ENCODE measurements around the gene RNF39.
A peak's percentile ranks its signal among the peaks of the same experiment; 100 is the strongest.

RNF39 gene

GRCh38 chr6:30093951-30094661 is 18.5 kb upstream of the RNF39 start:
- TF ChIP-seq, protein P1, sequence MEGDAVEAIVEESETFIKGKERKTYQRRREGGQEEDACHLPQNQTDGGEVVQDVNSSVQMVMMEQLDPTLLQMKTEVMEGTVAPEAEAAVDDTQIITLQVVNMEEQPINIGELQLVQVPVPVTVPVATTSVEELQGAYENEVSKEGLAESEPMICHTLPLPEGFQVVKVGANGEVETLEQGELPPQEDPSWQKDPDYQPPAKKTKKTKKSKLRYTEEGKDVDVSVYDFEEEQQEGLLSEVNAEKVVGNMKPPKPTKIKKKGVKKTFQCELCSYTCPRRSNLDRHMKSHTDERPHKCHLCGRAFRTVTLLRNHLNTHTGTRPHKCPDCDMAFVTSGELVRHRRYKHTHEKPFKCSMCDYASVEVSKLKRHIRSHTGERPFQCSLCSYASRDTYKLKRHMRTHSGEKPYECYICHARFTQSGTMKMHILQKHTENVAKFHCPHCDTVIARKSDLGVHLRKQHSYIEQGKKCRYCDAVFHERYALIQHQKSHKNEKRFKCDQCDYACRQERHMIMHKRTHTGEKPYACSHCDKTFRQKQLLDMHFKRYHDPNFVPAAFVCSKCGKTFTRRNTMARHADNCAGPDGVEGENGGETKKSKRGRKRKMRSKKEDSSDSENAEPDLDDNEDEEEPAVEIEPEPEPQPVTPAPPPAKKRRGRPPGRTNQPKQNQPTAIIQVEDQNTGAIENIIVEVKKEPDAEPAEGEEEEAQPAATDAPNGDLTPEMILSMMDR (conservative IDR thresholded peaks at IDR 0.05; ENCODE audit: low read length), result no peak
- H3K4me3 ChIP-seq (ENCODE audit: low read length), result no peak overlapping the region
- no peak for DNase-seq (ENCODE audit: low read depth)

DNA sequence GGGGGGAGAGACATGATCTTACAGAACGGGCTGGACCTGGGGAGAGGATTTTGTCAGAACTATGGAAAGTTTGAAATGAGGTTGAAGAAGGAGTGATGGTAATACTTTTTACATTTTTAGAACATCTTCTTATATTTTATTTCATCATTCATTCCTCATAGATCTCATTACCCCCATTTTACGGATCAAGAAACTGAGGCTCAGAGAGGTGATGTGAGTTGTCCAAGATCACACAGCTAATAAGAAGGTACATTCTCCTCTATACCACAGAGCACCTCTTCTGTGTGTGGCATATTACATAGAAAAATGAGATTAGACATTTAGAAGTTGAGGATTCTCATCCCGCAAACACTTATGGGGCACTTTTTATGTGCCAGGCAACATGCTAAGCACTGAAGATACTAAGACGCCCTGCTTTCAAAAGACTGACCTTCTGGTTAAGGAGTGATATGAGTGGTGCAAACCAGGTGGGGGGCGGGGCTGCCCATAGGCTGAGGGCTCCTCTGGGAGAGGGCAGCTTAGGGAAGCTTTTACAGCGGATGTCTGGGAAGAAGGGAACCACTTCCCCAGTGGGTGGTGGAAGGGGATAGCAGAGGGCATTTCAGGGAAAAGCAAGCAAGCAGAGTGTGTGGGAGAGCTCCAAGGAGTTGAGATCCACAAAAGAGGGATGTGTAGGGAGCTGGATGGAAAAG is 17.4 kb upstream of the RNF39 start:
- H3K4me3 ChIP-seq (ENCODE audit: low read length), result no peak overlapping the region
- TF ChIP-seq, protein P1 (conservative IDR thresholded peaks at IDR 0.05; ENCODE audit: low read length), result no peak
- DNase-seq (ENCODE audit: low read depth), result no peak

GRCh38 chr6:30091577-30092381 is 16.2 kb upstream of the RNF39 start:
- TF ChIP-seq, protein P1 (conservative IDR thresholded peaks at IDR 0.05; ENCODE audit: low read length), result no peak
- no peak overlapping the region for H3K4me3 ChIP-seq (ENCODE audit: low read length)
- peak; percentile 88 for DNase-seq (ENCODE audit: low read depth)

DNA sequence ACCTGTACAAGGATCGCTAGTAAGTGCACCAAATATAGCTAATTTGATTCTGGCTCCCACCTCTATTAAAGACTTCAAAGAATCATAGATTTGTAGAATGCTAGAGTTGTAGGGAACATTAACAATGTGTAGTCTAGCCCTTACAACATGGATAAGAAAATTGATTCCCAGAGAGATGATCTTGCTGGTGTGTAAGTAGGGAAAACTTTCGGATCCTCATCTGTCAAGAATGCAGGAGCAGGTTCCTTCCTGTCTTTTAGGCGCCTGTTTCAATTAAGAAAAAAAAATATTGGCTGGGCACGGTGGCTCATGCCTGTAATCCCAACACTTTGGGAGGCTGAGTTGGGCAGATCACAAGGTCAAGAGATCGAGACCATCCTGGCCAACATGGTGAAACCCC is 12.3 kb upstream of the RNF39 start:
- TF ChIP-seq, protein P1 (conservative IDR thresholded peaks at IDR 0.05; ENCODE audit: low read length), result no peak
- DNase-seq (ENCODE audit: low read depth), result no peak

GRCh38 chr6:30077218-30077617 is 1.6 kb upstream of the RNF39 start:
- H3K4me3 ChIP-seq (ENCODE audit: low read length), result no peak overlapping the region
- TF ChIP-seq, protein P1 (conservative IDR thresholded peaks at IDR 0.05; ENCODE audit: low read length), result no peak
- DNase-seq (ENCODE audit: low read depth), result no peak

More for the DNA sequence above, 12.3 kb upstream of the RNF39 start:
- H3K4me3 ChIP-seq (ENCODE audit: low read length), result no peak overlapping the region

DNA sequence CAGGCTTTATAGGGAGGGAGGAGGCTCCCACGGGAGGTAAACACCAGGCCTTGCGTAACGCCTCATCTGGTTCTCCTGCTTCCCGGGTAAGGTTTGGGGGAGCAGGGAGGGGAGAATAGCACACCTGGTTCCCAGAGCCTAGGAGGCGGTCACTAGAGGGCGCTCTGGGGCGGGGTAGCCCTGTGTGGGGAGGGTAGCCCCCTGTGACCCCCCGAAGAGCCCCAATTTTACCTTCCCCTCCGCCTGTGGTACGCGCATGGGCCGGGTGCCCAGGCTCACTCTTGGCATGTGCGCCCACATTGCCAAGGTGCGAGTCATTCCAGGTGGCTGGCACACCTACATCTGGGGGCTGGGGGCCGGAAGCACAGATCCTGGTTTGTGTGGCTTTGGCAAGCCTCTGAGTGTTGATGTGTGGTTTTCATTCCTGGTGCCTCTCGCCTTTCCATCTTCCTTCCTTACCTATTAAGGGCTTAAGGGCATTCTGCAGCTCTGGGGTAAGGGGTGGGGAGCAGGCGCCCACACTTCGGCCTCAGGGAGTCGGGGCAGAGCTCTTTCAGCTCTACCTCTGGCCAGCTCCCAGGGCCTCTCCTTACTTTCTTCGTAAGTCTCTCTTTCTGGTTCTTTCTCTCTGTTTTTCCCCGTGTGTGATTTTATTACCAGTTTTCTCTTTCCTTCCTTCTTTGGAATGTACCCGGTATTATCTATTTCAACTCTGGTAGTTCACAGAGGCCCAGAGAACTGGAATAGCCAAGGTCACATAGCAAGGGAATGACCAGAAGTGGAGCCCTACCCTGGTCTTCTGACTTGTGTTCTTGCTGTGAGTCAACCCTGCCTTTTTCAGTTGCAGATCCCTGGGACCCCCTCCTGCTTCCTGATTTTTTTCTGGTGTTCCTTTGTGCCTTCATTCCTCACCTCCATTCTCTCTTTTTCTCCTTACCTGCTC is 492 bp upstream of the RNF39 start:
- DNase-seq (ENCODE audit: low read depth), result no peak
- TF ChIP-seq, protein P1 (conservative IDR thresholded peaks at IDR 0.05; ENCODE audit: low read length), result peak; percentile 39
- 0 out of 2 replicates have a peak overlapping the region, but pooled peaks have one; percentile 5 for H3K4me3 ChIP-seq (ENCODE audit: low read length)
